Measurements from ENCODE around the gene MLC1. TPM values are rescaled to one million over a fixed set of nuclear protein-coding genes. Genes with fewer than 3 reads are reported as not detected.

MLC1 gene
- total and polyA plus RNA-seq, 2 of the 4 experiments (the other 2 are of a cell fraction), result 0.10 TPM; not detected in 1

DNA sequence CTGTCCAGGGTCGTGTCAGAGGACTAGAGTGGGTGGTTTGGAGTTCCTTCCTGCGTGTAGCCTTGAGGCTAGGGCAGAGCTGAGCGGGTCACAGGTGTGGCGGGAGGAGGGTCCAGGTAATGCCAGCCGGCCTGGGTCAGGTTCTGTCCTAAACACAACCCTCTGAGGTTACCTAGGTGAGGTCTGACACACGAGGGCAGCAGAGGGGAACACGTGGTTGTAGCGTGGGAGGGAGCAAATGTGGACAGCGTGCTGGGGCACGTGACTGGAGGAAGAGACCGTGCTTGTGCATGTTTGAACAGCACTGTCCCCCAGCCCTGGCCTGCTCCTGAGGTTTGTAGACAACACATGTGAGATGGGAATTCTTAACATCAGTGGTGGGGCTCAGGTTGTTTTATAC lies 17.7 kb upstream of the MLC1 start:
- in situ Hi-C loops (cut with MboI; ENCODE audit: low sequenced_read_pairs) (no loop called here), intact Hi-C loops (cut with micrococcal nuclease) (no loop called here), dilution Hi-C loops (cut with HindIII; ENCODE audit: low sequenced_read_pairs, unreplicated experiment) (no loop called here)
- Histone ChIP-seq H3K4me1 (ENCODE audit: control insufficient read depth, insufficient read depth, low read length) (no peaks in the 10 kb centered on the region; the same call in 1 of the 2 replicates), H3K23ac (ENCODE audit: low read depth, low read length) (no peak overlapping the region), H3K4ac (ENCODE audit: low read depth, low read length) (no peak overlapping the region), H4K91ac (ENCODE audit: insufficient read depth, low read depth, low read length) (no peak overlapping the region), H3K27ac (ENCODE audit: insufficient read depth, low read length) (no peak overlapping the region), H3K9me3 (ENCODE audit: control insufficient read depth, insufficient read depth, low read length) (no peaks in the 10 kb centered on the region), H4K20me1 (ENCODE audit: insufficient read depth, low read length) (no peaks in the 10 kb centered on the region), H3K14ac (replicated peaks; ENCODE audit: low read depth, low read length) (no peak overlapping the region), H3K79me1 (ENCODE audit: low read depth in 1 of 2, low read length in 2 of 2) (no peaks in the 10 kb centered on the region), H4K5ac (ENCODE audit: low read depth, low read length) (no peak overlapping the region), H2AK5ac (ENCODE audit: low read depth, low read length) (no peak overlapping the region), H2AFZ (replicated peaks; ENCODE audit: low read length, poor library complexity) (peak overlapping the region; percentile 23), H3K27me3 (ENCODE audit: control insufficient read depth, insufficient read depth, low read length) (peaks cover 8% of the 10 kb centered on the region), H3K9ac (ENCODE audit: low read depth, low read length) (no peak overlapping the region), H3K4me2 (ENCODE audit: low read depth, low read length) (no peak overlapping the region), H4K8ac (ENCODE audit: low read depth in 2 of 2, low read length in 2 of 2) (no peak overlapping the region), H2BK120ac (ENCODE audit: low read depth, low read length) (no peak overlapping the region), H3K56ac (ENCODE audit: extremely low read depth, insufficient read depth, low read length) (no peak overlapping the region), H3K9me1 (ENCODE audit: insufficient read depth, low read length) (no peaks in the 10 kb centered on the region), H2BK5ac (ENCODE audit: low read depth, low read length, poor library complexity, severe bottlenecking) (no peak overlapping the region), H2AK9ac (replicated peaks; ENCODE audit: low read depth, low read length, poor library complexity) (peak overlapping the region; percentile 28), H3K36me3 (ENCODE audit: control insufficient read depth, insufficient read depth, low read length) (no peaks in the 10 kb centered on the region), H3K18ac (ENCODE audit: low read depth, low read length) (no peak overlapping the region), H2BK20ac (ENCODE audit: low read depth, low read length) (no peak overlapping the region), H2BK15ac (ENCODE audit: low read depth, low read length) (no peak overlapping the region), H3K4me3 (ENCODE audit: insufficient read depth, low read depth, low read length) (no peak overlapping the region)
- ATAC-seq (ENCODE audit: low read depth) (no peak), DNase-seq (no peak)
- BruUV-seq (replicated peaks), result no TSS peak
- ChIA-PET CTCF (interaction anchor here (1.6 kb wide), 1 partner anchor 9 kb away, joined by 5 read pairs; no protein-coding TSS in a partner anchor), POLR2A (ENCODE audit: unreplicated experiment) (no interaction called here)
- WGBS, 2 experiments (ENCODE audit: extremely low coverage in 2 of 2, insufficient read length in 1 of 2), result no CpG with 5 or more reads among the region's 11 CpGs
- TF ChIP-seq POLR2A (IDR thresholded peaks at IDR 0.05; ENCODE audit: low read depth, low read length), result no peak
- TF ChIP-seq RCOR1 (IDR thresholded peaks at IDR 0.05; ENCODE audit: insufficient replicate concordance, low read length), result no peak
- no peak for TF ChIP-seq CHD1 (IDR thresholded peaks at IDR 0.05; ENCODE audit: low read depth, low read length)
- no peak for TF ChIP-seq FOS (IDR thresholded peaks at IDR 0.05; ENCODE audit: low read depth, low read length)
- TF ChIP-seq RAD21 (IDR thresholded peaks at IDR 0.05; ENCODE audit: low read length), result no peak
- TF ChIP-seq SMC3 (IDR thresholded peaks at IDR 0.05; ENCODE audit: low read depth, low read length), result no peak
- TF ChIP-seq, protein P1, sequence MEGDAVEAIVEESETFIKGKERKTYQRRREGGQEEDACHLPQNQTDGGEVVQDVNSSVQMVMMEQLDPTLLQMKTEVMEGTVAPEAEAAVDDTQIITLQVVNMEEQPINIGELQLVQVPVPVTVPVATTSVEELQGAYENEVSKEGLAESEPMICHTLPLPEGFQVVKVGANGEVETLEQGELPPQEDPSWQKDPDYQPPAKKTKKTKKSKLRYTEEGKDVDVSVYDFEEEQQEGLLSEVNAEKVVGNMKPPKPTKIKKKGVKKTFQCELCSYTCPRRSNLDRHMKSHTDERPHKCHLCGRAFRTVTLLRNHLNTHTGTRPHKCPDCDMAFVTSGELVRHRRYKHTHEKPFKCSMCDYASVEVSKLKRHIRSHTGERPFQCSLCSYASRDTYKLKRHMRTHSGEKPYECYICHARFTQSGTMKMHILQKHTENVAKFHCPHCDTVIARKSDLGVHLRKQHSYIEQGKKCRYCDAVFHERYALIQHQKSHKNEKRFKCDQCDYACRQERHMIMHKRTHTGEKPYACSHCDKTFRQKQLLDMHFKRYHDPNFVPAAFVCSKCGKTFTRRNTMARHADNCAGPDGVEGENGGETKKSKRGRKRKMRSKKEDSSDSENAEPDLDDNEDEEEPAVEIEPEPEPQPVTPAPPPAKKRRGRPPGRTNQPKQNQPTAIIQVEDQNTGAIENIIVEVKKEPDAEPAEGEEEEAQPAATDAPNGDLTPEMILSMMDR (conservative IDR thresholded peaks at IDR 0.05; ENCODE audit: low read depth, low read length), result no peak
- TF ChIP-seq NFE2L2 (IDR thresholded peaks at IDR 0.05; ENCODE audit: low read depth, low read length), result no peak
- no peak for TF ChIP-seq MXI1 (IDR thresholded peaks at IDR 0.05; ENCODE audit: borderline replicate concordance, low read depth, low read length)
- TF ChIP-seq MAZ (IDR thresholded peaks at IDR 0.05; ENCODE audit: borderline replicate concordance, low read depth, low read length), result no peak
- TF ChIP-seq RFX5 (IDR thresholded peaks at IDR 0.05; ENCODE audit: low read depth, low read length), result no peak
- TF ChIP-seq, protein P2, sequence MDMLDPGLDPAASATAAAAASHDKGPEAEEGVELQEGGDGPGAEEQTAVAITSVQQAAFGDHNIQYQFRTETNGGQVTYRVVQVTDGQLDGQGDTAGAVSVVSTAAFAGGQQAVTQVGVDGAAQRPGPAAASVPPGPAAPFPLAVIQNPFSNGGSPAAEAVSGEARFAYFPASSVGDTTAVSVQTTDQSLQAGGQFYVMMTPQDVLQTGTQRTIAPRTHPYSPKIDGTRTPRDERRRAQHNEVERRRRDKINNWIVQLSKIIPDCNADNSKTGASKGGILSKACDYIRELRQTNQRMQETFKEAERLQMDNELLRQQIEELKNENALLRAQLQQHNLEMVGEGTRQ (IDR thresholded peaks at IDR 0.05; ENCODE audit: low read depth, low read length), result no peak
- TF ChIP-seq, protein P3, sequence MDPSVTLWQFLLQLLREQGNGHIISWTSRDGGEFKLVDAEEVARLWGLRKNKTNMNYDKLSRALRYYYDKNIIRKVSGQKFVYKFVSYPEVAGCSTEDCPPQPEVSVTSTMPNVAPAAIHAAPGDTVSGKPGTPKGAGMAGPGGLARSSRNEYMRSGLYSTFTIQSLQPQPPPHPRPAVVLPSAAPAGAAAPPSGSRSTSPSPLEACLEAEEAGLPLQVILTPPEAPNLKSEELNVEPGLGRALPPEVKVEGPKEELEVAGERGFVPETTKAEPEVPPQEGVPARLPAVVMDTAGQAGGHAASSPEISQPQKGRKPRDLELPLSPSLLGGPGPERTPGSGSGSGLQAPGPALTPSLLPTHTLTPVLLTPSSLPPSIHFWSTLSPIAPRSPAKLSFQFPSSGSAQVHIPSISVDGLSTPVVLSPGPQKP (IDR thresholded peaks at IDR 0.05; ENCODE audit: borderline replicate concordance, low read depth, low read length), result no peak
